Mammary epithelial cell (primary cell): ENCODE measurements around the gene FBXW2.

Source experiments
- CTCF ChIP-seq, 2 donors: IDR thresholded peaks in 1 of 2; conservative IDR thresholded peaks in 1 of 2; 2 replicates each; pipeline ENCODE4 v1.5.1; 2011 to 2012; ENCODE audit warnings: inconsistent platforms in 2 of 2, low read length in 2 of 2, mild to moderate bottlenecking in 2 of 2, control low read depth in 1 of 2, low read depth in 1 of 2; ENCODE audit not compliant: insufficient read depth in 1 of 2; ENCODE audit errors: extremely low read depth in 1 of 2
- EZH2 ChIP-seq: IDR thresholded peaks from 2 replicates; pipeline ENCODE4 v1.6.1; 2012; ENCODE audit warnings: low read length, inconsistent platforms, borderline replicate concordance

DNA sequence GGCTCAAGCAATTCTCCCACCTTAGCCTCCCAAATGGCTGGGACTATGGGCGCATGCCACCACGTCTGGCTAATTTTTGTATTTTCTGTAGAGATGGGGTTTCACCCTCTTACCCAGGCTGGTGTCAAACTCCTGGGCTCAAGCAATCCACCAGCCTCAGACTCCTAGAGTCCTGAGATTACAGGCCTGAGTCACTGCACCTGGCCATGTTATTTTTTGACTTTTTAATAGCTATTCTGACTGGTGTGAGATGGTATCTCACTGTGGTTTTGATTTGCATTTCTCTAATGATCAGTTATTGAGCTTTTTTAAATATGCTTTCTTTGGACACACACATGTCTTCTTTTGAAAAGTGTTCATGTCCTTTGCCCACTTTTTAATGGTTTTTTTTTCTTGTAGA is 38.2 kb downstream of the FBXW2 start:
- no peak for TF ChIP-seq EZH2
- TF ChIP-seq CTCF (conservative IDR thresholded peaks at IDR 0.05 in 1 of 2, IDR thresholded peaks at IDR 0.05 in 1 of 2; ENCODE audit: extremely low read depth in 1 of 2, insufficient read depth in 1 of 2, low read depth in 1 of 2, low read length in 2 of 2), result no peak
